Measurements from ENCODE around the gene FSCB.

Gene FSCB

GRCh38 chr14:44505588-44505987 lies 1.5 kb downstream of the FSCB start:
- Histone ChIP-seq H4K91ac (ENCODE audit: low read depth, low read length, poor library complexity) (no peak overlapping the region), H2BK5ac (ENCODE audit: low read length) (no peak overlapping the region), H3K9ac (ENCODE audit: low read depth, low read length, poor library complexity) (no peak overlapping the region), H3K4ac (ENCODE audit: low read length) (no peak overlapping the region), H3K4me2 (ENCODE audit: insufficient read depth, low read length, poor library complexity, severe bottlenecking) (no peak overlapping the region), H3K23ac (ENCODE audit: low read depth, low read length, poor library complexity) (no peak overlapping the region), H2BK12ac (ENCODE audit: low read length) (no peak overlapping the region), H3K18ac (ENCODE audit: low read length) (no peak overlapping the region), H3K4me1 (ENCODE audit: control insufficient read depth in 2 of 2, insufficient read depth in 1 of 2, low read depth in 1 of 2, low read length in 2 of 2) (no peaks in the 10 kb centered on the region), H3K4me3 (ENCODE audit: low read length in 2 of 2) (no peak overlapping the region), H2AK5ac (ENCODE audit: low read depth, low read length) (no peak overlapping the region), H3K27me3 (ENCODE audit: control insufficient read depth in 3 of 3, insufficient read depth in 3 of 3, low read depth in 1 of 3, low read length in 3 of 3) (no peaks in the 10 kb centered on the region), H4K8ac (ENCODE audit: low read depth, low read length) (no peak overlapping the region), H2AFZ (ENCODE audit: low read length) (no peak overlapping the region), H3K14ac (ENCODE audit: low read length) (no peak overlapping the region), H2BK15ac (ENCODE audit: low read length) (no peak overlapping the region), H3K79me1 (ENCODE audit: low read depth, low read length) (no peaks in the 10 kb centered on the region), H2BK120ac (ENCODE audit: low read depth, low read length) (no peak overlapping the region), H3K9me3 (replicated peaks in 1 of 2; ENCODE audit: control insufficient read depth in 2 of 2, insufficient read depth in 1 of 2, low read depth in 1 of 2, low read length in 2 of 2) (no peaks in the 10 kb centered on the region), H3K36me3 (replicated peaks in 1 of 2; ENCODE audit: control insufficient read depth in 2 of 2, insufficient read depth in 2 of 2, low read length in 2 of 2) (no peaks in the 10 kb centered on the region), H3K27ac (replicated peaks; ENCODE audit: low read length) (no peak overlapping the region)
- no CpG with 5 or more reads among the region's 3 CpGs for WGBS, 2 donors (ENCODE audit: extremely low coverage in 2 of 2, insufficient read length in 2 of 2, insufficient replicate concordance in 1 of 2)
- DNase-seq (ENCODE audit: low spot score), result no peak

- no peak overlapping the region for H3K9ac ChIP-seq (ENCODE audit: low read depth, low read length, poor library complexity)
- no peak overlapping the region for H2BK12ac ChIP-seq (ENCODE audit: low read length)
- H2AFZ ChIP-seq (ENCODE audit: low read length), result no peak overlapping the region
- H2AK5ac ChIP-seq (ENCODE audit: low read depth, low read length), result no peak overlapping the region
- no peak overlapping the region for H4K91ac ChIP-seq (ENCODE audit: low read depth, low read length, poor library complexity)
- H3K4me2 ChIP-seq (ENCODE audit: insufficient read depth, low read length, poor library complexity, severe bottlenecking), result no peak overlapping the region
- H2BK120ac ChIP-seq (ENCODE audit: low read depth, low read length), result no peak overlapping the region
- no peaks in the 10 kb centered on the region for H3K79me1 ChIP-seq (ENCODE audit: low read depth, low read length)
- H3K27me3 ChIP-seq (ENCODE audit: control insufficient read depth in 3 of 3, insufficient read depth in 3 of 3, low read depth in 1 of 3, low read length in 3 of 3), result no peaks in the 10 kb centered on the region
- no peak overlapping the region for H3K23ac ChIP-seq (ENCODE audit: low read depth, low read length, poor library complexity)
- no CpG with 5 or more reads among the region's 1 CpG for WGBS, 2 donors (ENCODE audit: extremely low coverage in 2 of 2, insufficient read length in 2 of 2, insufficient replicate concordance in 1 of 2)
- H3K9me3 ChIP-seq (replicated peaks in 1 of 2; ENCODE audit: control insufficient read depth in 2 of 2, insufficient read depth in 1 of 2, low read depth in 1 of 2, low read length in 2 of 2), result no peaks in the 10 kb centered on the region
- no peak overlapping the region for H3K18ac ChIP-seq (ENCODE audit: low read length)
- no peak overlapping the region for H3K27ac ChIP-seq (replicated peaks; ENCODE audit: low read length)
- H3K4me3 ChIP-seq (ENCODE audit: low read length in 2 of 2), result no peak overlapping the region
- no peaks in the 10 kb centered on the region for H3K4me1 ChIP-seq (ENCODE audit: control insufficient read depth in 2 of 2, insufficient read depth in 1 of 2, low read depth in 1 of 2, low read length in 2 of 2)
- no peak overlapping the region for H2BK5ac ChIP-seq (ENCODE audit: low read length)
- no peaks in the 10 kb centered on the region for H3K36me3 ChIP-seq (replicated peaks in 1 of 2; ENCODE audit: control insufficient read depth in 2 of 2, insufficient read depth in 2 of 2, low read length in 2 of 2)
- H3K4ac ChIP-seq (ENCODE audit: low read length), result no peak overlapping the region
- no peak overlapping the region for H4K8ac ChIP-seq (ENCODE audit: low read depth, low read length)
- no peak overlapping the region for H2BK15ac ChIP-seq (ENCODE audit: low read length)
- no peak overlapping the region for H3K14ac ChIP-seq (ENCODE audit: low read length)
- DNase-seq (ENCODE audit: low spot score), result no peak
Measured at GRCh38 chr14:44497148-44497547, 9.9 kb downstream of the FSCB start.

- H2BK5ac ChIP-seq (ENCODE audit: low read length), result no peak overlapping the region
- no peak for DNase-seq (ENCODE audit: low spot score)
- H3K18ac ChIP-seq (ENCODE audit: low read length), result no peak overlapping the region
- no peak overlapping the region for H2BK120ac ChIP-seq (ENCODE audit: low read depth, low read length)
- no peaks in the 10 kb centered on the region for H3K79me1 ChIP-seq (ENCODE audit: low read depth, low read length)
- no peak overlapping the region for H3K4me2 ChIP-seq (ENCODE audit: insufficient read depth, low read length, poor library complexity, severe bottlenecking)
- no peaks in the 10 kb centered on the region for H3K9me3 ChIP-seq (replicated peaks in 1 of 2; ENCODE audit: control insufficient read depth in 2 of 2, insufficient read depth in 1 of 2, low read depth in 1 of 2, low read length in 2 of 2)
- H3K4ac ChIP-seq (ENCODE audit: low read length), result no peak overlapping the region
- no peak overlapping the region for H3K4me3 ChIP-seq (ENCODE audit: low read length in 2 of 2)
- no peaks in the 10 kb centered on the region for H3K36me3 ChIP-seq (replicated peaks in 1 of 2; ENCODE audit: control insufficient read depth in 2 of 2, insufficient read depth in 2 of 2, low read length in 2 of 2)
- H4K8ac ChIP-seq (ENCODE audit: low read depth, low read length), result no peak overlapping the region
- no peaks in the 10 kb centered on the region for H3K27me3 ChIP-seq (ENCODE audit: control insufficient read depth in 3 of 3, insufficient read depth in 3 of 3, low read depth in 1 of 3, low read length in 3 of 3)
- no peak overlapping the region for H2BK12ac ChIP-seq (ENCODE audit: low read length)
- no peak overlapping the region for H3K27ac ChIP-seq (replicated peaks; ENCODE audit: low read length)
- no peak overlapping the region for H4K91ac ChIP-seq (ENCODE audit: low read depth, low read length, poor library complexity)
- H3K23ac ChIP-seq (ENCODE audit: low read depth, low read length, poor library complexity), result no peak overlapping the region
- no peak overlapping the region for H2BK15ac ChIP-seq (ENCODE audit: low read length)
- no peaks in the 10 kb centered on the region for H3K4me1 ChIP-seq (ENCODE audit: control insufficient read depth in 2 of 2, insufficient read depth in 1 of 2, low read depth in 1 of 2, low read length in 2 of 2)
- H2AK5ac ChIP-seq (ENCODE audit: low read depth, low read length), result no peak overlapping the region
- H3K9ac ChIP-seq (ENCODE audit: low read depth, low read length, poor library complexity), result no peak overlapping the region
- H2AFZ ChIP-seq (ENCODE audit: low read length), result no peak overlapping the region
- no peak overlapping the region for H3K14ac ChIP-seq (ENCODE audit: low read length)
Measured at GRCh38 chr14:44494137-44494536, 12.9 kb downstream of the FSCB start.

GRCh38 chr14:44490966-44491365 lies 16.1 kb downstream of the FSCB start:
- Histone ChIP-seq H3K36me3 (replicated peaks in 1 of 2; ENCODE audit: control insufficient read depth in 2 of 2, insufficient read depth in 2 of 2, low read length in 2 of 2) (no peaks in the 10 kb centered on the region), H2BK15ac (ENCODE audit: low read length) (no peak overlapping the region), H3K9ac (ENCODE audit: low read depth, low read length, poor library complexity) (no peak overlapping the region), H2BK5ac (ENCODE audit: low read length) (no peak overlapping the region), H3K18ac (ENCODE audit: low read length) (no peak overlapping the region), H2AFZ (ENCODE audit: low read length) (no peak overlapping the region), H3K4me1 (ENCODE audit: control insufficient read depth in 2 of 2, insufficient read depth in 1 of 2, low read depth in 1 of 2, low read length in 2 of 2) (no peaks in the 10 kb centered on the region), H3K9me3 (replicated peaks in 1 of 2; ENCODE audit: control insufficient read depth in 2 of 2, insufficient read depth in 1 of 2, low read depth in 1 of 2, low read length in 2 of 2) (no peaks in the 10 kb centered on the region), H3K23ac (ENCODE audit: low read depth, low read length, poor library complexity) (no peak overlapping the region), H3K4me2 (ENCODE audit: insufficient read depth, low read length, poor library complexity, severe bottlenecking) (no peak overlapping the region), H3K4ac (ENCODE audit: low read length) (no peak overlapping the region), H4K8ac (ENCODE audit: low read depth, low read length) (no peak overlapping the region), H2AK5ac (ENCODE audit: low read depth, low read length) (no peak overlapping the region), H3K27ac (replicated peaks; ENCODE audit: low read length) (no peak overlapping the region), H2BK120ac (ENCODE audit: low read depth, low read length) (no peak overlapping the region), H4K91ac (ENCODE audit: low read depth, low read length, poor library complexity) (no peak overlapping the region), H2BK12ac (ENCODE audit: low read length) (no peak overlapping the region), H3K79me1 (ENCODE audit: low read depth, low read length) (no peaks in the 10 kb centered on the region), H3K4me3 (ENCODE audit: low read length in 2 of 2) (no peak overlapping the region), H3K27me3 (ENCODE audit: control insufficient read depth in 3 of 3, insufficient read depth in 3 of 3, low read depth in 1 of 3, low read length in 3 of 3) (no peaks in the 10 kb centered on the region), H3K14ac (ENCODE audit: low read length) (no peak overlapping the region)
- DNase-seq (ENCODE audit: low spot score), result no peak
- no CpG with 5 or more reads among the region's 2 CpGs for WGBS, 2 donors (ENCODE audit: extremely low coverage in 2 of 2, insufficient read length in 2 of 2, insufficient replicate concordance in 1 of 2)
